Stomach (tissue), 4 donors: ENCODE results near the gene EFCAB11.

Source experiments
- CTCF ChIP-seq, 7 experiments: fragments of 450-650 bp in 4 of 7; fragments of 200-600 bp in 3 of 7; sonication (generic) in 3 of 7; IDR thresholded peaks; one replicate each; pipeline ENCODE4 v1.5.1; 2016 to 2019; ENCODE audit warnings: antibody characterized with exemption in 7 of 7, control low read depth in 2 of 7, mild to moderate bottlenecking in 1 of 7
- POLR2A ChIP-seq, 4 donors: fragments of 450-650 bp; IDR thresholded peaks; one replicate each; pipeline ENCODE4 v1.6.1; 2016; ENCODE audit warnings: antibody characterized with exemption in 4 of 4, control low read depth in 2 of 4, mild to moderate bottlenecking in 1 of 4, moderate library complexity in 1 of 4
- POLR2AphosphoS5 ChIP-seq, 3 donors: sonication (generic); formaldehyde crosslinking; IDR thresholded peaks; one replicate each; pipeline ENCODE4 v1.6.1; 2016; ENCODE audit warnings: antibody characterized with exemption in 3 of 3

GRCh38 chr14:89987161-89987475, 32.6 kb upstream of the EFCAB11 start:
- no peak for TF ChIP-seq CTCF (IDR thresholded peaks at IDR 0.05)
- TF ChIP-seq POLR2A (IDR thresholded peaks at IDR 0.05) = no peak
- TF ChIP-seq POLR2AphosphoS5 (IDR thresholded peaks at IDR 0.05) = no peak
